Right atrium auricular region (tissue), 2 donors: Measurements from ENCODE around the gene OR6T1. TPM values are rescaled to one million over a fixed set of nuclear protein-coding genes. Genes with fewer than 3 reads are reported as not detected.

Experiments
- DNase-seq: peaks from one replicate; pipeline ENCODE4 v3.0.0-alpha.2; 2019; ENCODE audit warnings: low spot score
- H3K27ac ChIP-seq, 2 donors: fragments of 200-600 bp; sonication (generic); 1 replicate in 1 of 2; 2 replicates in 1 of 2; pipeline ENCODE4 v1.5.1; 2016 to 2019
- H3K27me3 ChIP-seq, 2 donors: fragments of 200-600 bp; sonication (generic); one replicate each; pipeline versions ENCODE4 v1.5.1 to v1.6.0; 2017 to 2019
- H3K36me3 ChIP-seq: fragments of 200-600 bp; sonication (generic); one replicate; pipeline ENCODE4 v1.5.1; 2016
- H3K4me1 ChIP-seq, 2 donors: fragments of 200-600 bp; sonication (generic); one replicate each; pipeline versions ENCODE4 v1.5.1 to v1.6.0; 2017 to 2019
- H3K4me3 ChIP-seq, 2 donors: fragments of 200-600 bp; sonication (generic); 1 replicate in 1 of 2; 2 replicates in 1 of 2; pipeline ENCODE4 v1.5.1; 2017 to 2019; ENCODE audit warnings: mild to moderate bottlenecking in 1 of 2, moderate library complexity in 1 of 2
- H3K9me3 ChIP-seq, 2 donors: fragments of 200-600 bp; sonication (generic); one replicate each; pipeline ENCODE4 v1.5.1; 2019
- CTCF ChIP-seq, 2 donors: fragments of 200-600 bp; sonication (generic); IDR thresholded peaks; one replicate each; pipeline ENCODE4 v1.5.1; 2019; ENCODE audit warnings: antibody characterized with exemption in 2 of 2
- total RNA-seq, 2 donors: library from RNA; depleted of rRNA; stranded (reverse); fragments of >200 nt; gene quantifications; one replicate each; pipeline ENCODE4 v1.1.0, GENCODE V29; 2016

Gene OR6T1
- total RNA-seq, 2 donors from 2014 or later: not detected

GRCh38 chr11:123905826-123906225 lies 37.8 kb downstream of the OR6T1 start:
- no peaks in the 10 kb centered on the region for H3K27me3 ChIP-seq
- no peaks in the 10 kb centered on the region for H3K4me1 ChIP-seq
- TF ChIP-seq CTCF (IDR thresholded peaks at IDR 0.05): no peak
- H3K4me3 ChIP-seq: no peak overlapping the region
- DNase-seq: no peak
- H3K36me3 ChIP-seq: no peaks in the 10 kb centered on the region
- H3K27ac ChIP-seq: no peak overlapping the region
- no peaks in the 10 kb centered on the region for H3K9me3 ChIP-seq

- Histone ChIP-seq H3K36me3 (no peaks in the 10 kb centered on the region), H3K9me3 (no peaks in the 10 kb centered on the region), H3K4me3 (no peak overlapping the region), H3K27me3 (no peaks in the 10 kb centered on the region), H3K27ac (no peak overlapping the region), H3K4me1 (no peaks in the 10 kb centered on the region)
- TF ChIP-seq CTCF (IDR thresholded peaks at IDR 0.05): no peak
- no peak for DNase-seq
These were observed 38.7 kb downstream of the OR6T1 start for GRCh38 chr11:123904932-123905331.

- Histone ChIP-seq H3K27ac (no peak overlapping the region), H3K27me3 (no peaks in the 10 kb centered on the region), H3K9me3 (no peaks in the 10 kb centered on the region), H3K36me3 (no peaks in the 10 kb centered on the region), H3K4me1 (no peaks in the 10 kb centered on the region), H3K4me3 (no peak overlapping the region)
- no peak for DNase-seq
- no peak for TF ChIP-seq CTCF (IDR thresholded peaks at IDR 0.05)
These were observed 39.7 kb downstream of the OR6T1 start for GRCh38 chr11:123903932-123904331.

- Histone ChIP-seq H3K4me1 (no peaks in the 10 kb centered on the region), H3K36me3 (no peaks in the 10 kb centered on the region), H3K9me3 (no peaks in the 10 kb centered on the region), H3K27me3 (no peaks in the 10 kb centered on the region), H3K4me3 (no peak within 1 kb of the TSS), H3K27ac (no peak within 1 kb of the TSS)
- no peak for DNase-seq
- no peak for TF ChIP-seq CTCF (IDR thresholded peaks at IDR 0.05)
These were observed 41.8 kb downstream of the OR6T1 start, which contains the start of gene OR8D4 for GRCh38 chr11:123901867-123902266. Gene OR8D4, plus strand, starts transcription at chr11:123902167. Its CDS starts 4,265 bp downstream, at chr11:123906432.

- no peak for DNase-seq
- Histone ChIP-seq H3K27ac (no peak overlapping the region), H3K9me3 (no peaks in the 10 kb centered on the region), H3K27me3 (no peaks in the 10 kb centered on the region), H3K4me1 (no peaks in the 10 kb centered on the region), H3K4me3 (no peak overlapping the region), H3K36me3 (no peaks in the 10 kb centered on the region)
- TF ChIP-seq CTCF (IDR thresholded peaks at IDR 0.05): no peak
These were observed 43.8 kb downstream of the OR6T1 start for GRCh38 chr11:123899792-123900191.

Other genes starting within 250 kb of the OR6T1 start
- gene ZNF202, start 202.2 kb downstream of the OR6T1 start, total RNA-seq: 1 to 10 TPM; 1.9 to 4.1 TPM
- gene OR6X1, start 189.3 kb downstream of the OR6T1 start, total RNA-seq: not detected
- not detected for gene OR6M1, start 137.5 kb downstream of the OR6T1 start, total RNA-seq
- not detected for gene TMEM225, start 58.2 kb downstream of the OR6T1 start, total RNA-seq
- gene OR8D4, start 41.7 kb downstream of the OR6T1 start, total RNA-seq: not detected
- gene OR4D5, start 4.2 kb downstream of the OR6T1 start, total RNA-seq: not detected
- not detected for gene OR10S1, start 33.9 kb upstream of the OR6T1 start, total RNA-seq
- not detected for gene OR10G6, start 51.3 kb upstream of the OR6T1 start, total RNA-seq
- gene OR10G4, start 69.2 kb upstream of the OR6T1 start, total RNA-seq: not detected
- gene OR10G9, start 79.2 kb upstream of the OR6T1 start, total RNA-seq: under 1 TPM in 1 of 2 donors, not detected in 1; 0.74 TPM
- gene OR10G8, start 83.0 kb upstream of the OR6T1 start, total RNA-seq: not detected
- gene OR10G7, start 97.5 kb upstream of the OR6T1 start, total RNA-seq: not detected
- gene VWA5A, start 171.6 kb upstream of the OR6T1 start, total RNA-seq: 1 to 10 TPM; 2.6 to 6.9 TPM
- not detected for gene OR10D3, start 239.5 kb upstream of the OR6T1 start, total RNA-seq